Left lung (tissue), 10 donors: ENCODE data around the gene SKIL. TPM values are rescaled to one million over a fixed set of nuclear protein-coding genes. Genes with fewer than 3 reads are reported as not detected.

Experiments
- ATAC-seq: fragments of 200-7000 bp; cut with Tn5 transposase; one replicate; pipeline ENCODE4 v1.9.1; 2020; ENCODE audit warnings: moderate library complexity
- DNase-seq, 4 donors: peaks; one replicate each; pipeline ENCODE4 v3.0.0-alpha.2; 2013 to 2020
- H3K27ac ChIP-seq, 2 donors: fragments of 200-600 bp; sonication (generic) in 1 of 2; one replicate each; pipeline versions ENCODE4 v1.5.0 to v1.8.0; 2020 to 2021
- H3K27me3 ChIP-seq, 2 donors: fragments of 200-600 bp; sonication (generic) in 1 of 2; one replicate each; pipeline versions ENCODE4 v1.5.0 to v1.8.0; 2020 to 2021
- H3K36me3 ChIP-seq, 2 donors: fragments of 200-600 bp; sonication (generic) in 1 of 2; one replicate each; pipeline versions ENCODE4 v1.5.0 to v1.8.0; 2020 to 2021
- H3K4me1 ChIP-seq, 2 donors: fragments of 200-600 bp; one replicate each; pipeline ENCODE4 v1.8.0; 2021
- H3K4me3 ChIP-seq, 2 donors: fragments of 200-600 bp; sonication (generic) in 1 of 2; one replicate each; pipeline versions ENCODE4 v1.5.0 to v1.8.0; 2020 to 2021; ENCODE audit warnings: mild to moderate bottlenecking in 1 of 2
- H3K9me3 ChIP-seq, 2 donors: fragments of 200-600 bp; sonication (generic) in 1 of 2; one replicate each; pipeline versions ENCODE4 v1.5.0 to v1.8.0; 2020 to 2021
- intact Hi-C, 2 donors: fragments of 100-400 bp; cut with DNase I; formaldehyde crosslinking; loops; one replicate each; pipeline versions ENCODE4 v1.11.2 to v1.14.2; 2022
- microRNA-seq, 2 donors: library from miRNA; unstranded; fragments of <30 nt; microRNA quantifications; one replicate each; pipeline ENCODE4, GENCODE V29; 2019
- polyA plus RNA-seq, 6 donors: library from polyadenylated mRNA; unstranded; fragments of 120-200 nt; gene quantifications; one replicate each; pipeline ENCODE4 v1.2.1, GENCODE V29; 2013; ENCODE audit not compliant: insufficient read length in 6 of 6
- total RNA-seq, 2 donors: library from RNA; stranded (reverse); fragmentation: NEBNext Ultra II Directional; extraction: Animal tissue kit (Norgen Biotek cat#: 25700); gene quantifications; one replicate each; pipeline ENCODE4 v1.2.1, GENCODE V29; 2021
- TF ChIP-seq, protein P1 (sequence below), 2 donors: fragments of 200-600 bp; sonication (generic) in 1 of 2; IDR thresholded peaks; one replicate each; pipeline versions ENCODE4 v1.5.0 to v1.8.0; 2021; ENCODE audit warnings: antibody characterized with exemption in 2 of 2
- donor health status: DM: no; HTN: yes; CAD: no.
- donor health status: DM: no; HTN: no; CAD: no.

Gene SKIL
- total and polyA plus RNA-seq, 8 donors, result 49.7 to 109 (median 58.7) TPM

DNA sequence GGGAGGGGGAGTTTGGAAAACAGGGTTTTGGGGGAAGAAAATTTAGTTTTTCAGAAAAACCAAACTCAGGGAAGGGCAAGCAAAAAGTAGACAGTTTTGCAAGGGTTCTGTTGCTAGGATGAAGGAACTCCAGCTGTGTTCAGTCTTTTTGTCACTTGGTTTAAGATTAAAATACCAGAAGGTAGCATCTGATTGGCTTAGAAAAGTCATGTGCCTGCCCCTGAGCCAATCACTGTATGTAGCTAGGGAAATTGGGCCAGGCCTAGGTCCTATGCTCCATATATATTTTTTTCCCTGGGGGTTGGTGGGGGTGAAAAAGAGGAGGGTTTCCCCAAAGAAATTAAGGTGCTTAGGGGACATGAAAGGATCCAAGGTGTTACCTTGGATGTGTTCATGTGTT is 85.4 kb downstream of the SKIL start:
- DNase-seq, result no peak
- Histone ChIP-seq H3K4me3 (no peak overlapping the region), H3K36me3 (no peaks in the 10 kb centered on the region), H3K4me1 (no peaks in the 10 kb centered on the region), H3K9me3 (no peaks in the 10 kb centered on the region), H3K27me3 (no peaks in the 10 kb centered on the region), H3K27ac (no peak overlapping the region)
- TF ChIP-seq, protein P1, sequence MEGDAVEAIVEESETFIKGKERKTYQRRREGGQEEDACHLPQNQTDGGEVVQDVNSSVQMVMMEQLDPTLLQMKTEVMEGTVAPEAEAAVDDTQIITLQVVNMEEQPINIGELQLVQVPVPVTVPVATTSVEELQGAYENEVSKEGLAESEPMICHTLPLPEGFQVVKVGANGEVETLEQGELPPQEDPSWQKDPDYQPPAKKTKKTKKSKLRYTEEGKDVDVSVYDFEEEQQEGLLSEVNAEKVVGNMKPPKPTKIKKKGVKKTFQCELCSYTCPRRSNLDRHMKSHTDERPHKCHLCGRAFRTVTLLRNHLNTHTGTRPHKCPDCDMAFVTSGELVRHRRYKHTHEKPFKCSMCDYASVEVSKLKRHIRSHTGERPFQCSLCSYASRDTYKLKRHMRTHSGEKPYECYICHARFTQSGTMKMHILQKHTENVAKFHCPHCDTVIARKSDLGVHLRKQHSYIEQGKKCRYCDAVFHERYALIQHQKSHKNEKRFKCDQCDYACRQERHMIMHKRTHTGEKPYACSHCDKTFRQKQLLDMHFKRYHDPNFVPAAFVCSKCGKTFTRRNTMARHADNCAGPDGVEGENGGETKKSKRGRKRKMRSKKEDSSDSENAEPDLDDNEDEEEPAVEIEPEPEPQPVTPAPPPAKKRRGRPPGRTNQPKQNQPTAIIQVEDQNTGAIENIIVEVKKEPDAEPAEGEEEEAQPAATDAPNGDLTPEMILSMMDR (IDR thresholded peaks at IDR 0.05), result no peak
- intact Hi-C loops, result no loop called here
- ATAC-seq, result no peak

DNA sequence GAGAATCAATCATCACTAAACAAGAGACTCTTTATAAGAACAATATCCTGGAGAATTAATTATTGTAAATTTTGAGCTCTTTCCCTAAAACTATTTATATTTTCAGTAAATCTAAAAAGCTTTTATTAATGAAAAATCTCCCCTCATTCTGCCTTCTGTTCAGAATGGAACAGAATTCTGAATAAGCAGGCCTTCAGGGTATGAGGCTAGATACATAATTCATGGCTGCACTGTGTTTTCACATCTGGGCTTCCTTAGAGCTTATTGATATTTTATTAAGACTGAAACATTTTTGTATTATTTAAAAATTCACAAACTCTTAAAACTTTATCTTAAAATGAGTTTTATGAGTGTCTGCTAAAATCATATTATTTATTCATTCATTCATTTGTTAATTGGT is 85.9 kb downstream of the SKIL start:
- H3K36me3 ChIP-seq, result no peaks in the 10 kb centered on the region
- H3K4me3 ChIP-seq, result no peak overlapping the region
- intact Hi-C loops, result no loop called here
- TF ChIP-seq, protein P1 (IDR thresholded peaks at IDR 0.05), result no peak
- no peaks in the 10 kb centered on the region for H3K9me3 ChIP-seq
- H3K27me3 ChIP-seq, result no peaks in the 10 kb centered on the region
- H3K27ac ChIP-seq, result no peak overlapping the region
- ATAC-seq, result no peak
- DNase-seq, result no peak
- no peaks in the 10 kb centered on the region for H3K4me1 ChIP-seq

Small RNA genes lying within 50 kb of the gene (microRNA-seq; reads per million reads assigned to microRNA genes)
- gene MIR6828, result 0 reads per million in 2 donors

Other genes with a start within 250 kb of the SKIL start
- gene PHC3, start 176.0 kb upstream of the SKIL start, total RNA-seq, result 10 to 100 TPM; 58.3 to 66.3 TPM
- gene PHC3, start 176.0 kb upstream of the SKIL start, polyA plus RNA-seq, result 10 to 100 TPM; 35.5 to 50.0 (median 42.6) TPM
- gene PRKCI, start 135.3 kb upstream of the SKIL start, total RNA-seq, result 10 to 100 TPM; 33.0 to 40.1 TPM
- 10 to 100 TPM; 58.8 to 82.4 (median 70.3) TPM for gene PRKCI, start 135.3 kb upstream of the SKIL start, polyA plus RNA-seq
- gene CLDN11, start 61.2 kb downstream of the SKIL start, total RNA-seq, result 10 to 100 TPM in 1 of 2 donors, 1 to 10 TPM in 1; 9.9 to 12.4 TPM
- gene CLDN11, start 61.2 kb downstream of the SKIL start, polyA plus RNA-seq, result 10 to 100 TPM in 1 of 6 donors, 1 to 10 TPM in 5; 5.6 to 10.5 (median 8.4) TPM
- not detected for gene SLC7A14, start 228.4 kb downstream of the SKIL start, total RNA-seq
- under 1 TPM; 0.27 to 0.82 (median 0.44) TPM for gene SLC7A14, start 228.4 kb downstream of the SKIL start, polyA plus RNA-seq